Pons (tissue), 1 donor: ENCODE data around the gene APBB2.

Source experiments
- DNase-seq: peaks from one replicate; pipeline ENCODE4 v3.0.0-alpha.2; 2016; ENCODE audit warnings: low spot score

Gene APBB2

GRCh38 chr4:40897557-40898203, 316.7 kb downstream of the APBB2 start:
- peak; percentile 69 for DNase-seq

- DNase-seq, result no peak
Observed at GRCh38 chr4:40890764-40891163, 323.6 kb downstream of the APBB2 start.

- no peak for DNase-seq
Observed at GRCh38 chr4:40890199-40890598, 324.1 kb downstream of the APBB2 start.

- DNase-seq, result no peak
Observed at GRCh38 chr4:40888933-40889332, 325.4 kb downstream of the APBB2 start.

- DNase-seq, result peak; percentile 46
Observed at GRCh38 chr4:40887764-40888131, 326.6 kb downstream of the APBB2 start.

- peak; percentile 22 for DNase-seq
Observed at GRCh38 chr4:40886931-40887763, 327.2 kb downstream of the APBB2 start.

GRCh38 chr4:40881851-40882250, 332.5 kb downstream of the APBB2 start:
- no peak for DNase-seq

GRCh38 chr4:40881096-40881495, 333.2 kb downstream of the APBB2 start:
- DNase-seq, result no peak

- no peak for DNase-seq
Observed at GRCh38 chr4:40878548-40879055, 335.7 kb downstream of the APBB2 start.

- no peak for DNase-seq
Observed at GRCh38 chr4:40877081-40877480, 337.3 kb downstream of the APBB2 start.

- no peak for DNase-seq
Observed at GRCh38 chr4:40875507-40876150, 338.7 kb downstream of the APBB2 start.

GRCh38 chr4:40874901-40875300, 339.4 kb downstream of the APBB2 start:
- DNase-seq, result no peak

GRCh38 chr4:40874331-40874730, 340.0 kb downstream of the APBB2 start:
- DNase-seq, result no peak

- DNase-seq, result no peak
Observed at GRCh38 chr4:40871695-40872250, 342.6 kb downstream of the APBB2 start.

- no peak for DNase-seq
Observed at GRCh38 chr4:40870150-40870549, 344.2 kb downstream of the APBB2 start.

- no peak for DNase-seq
Observed at GRCh38 chr4:40865696-40866095, 348.6 kb downstream of the APBB2 start.

- DNase-seq, result no peak
Observed at GRCh38 chr4:40864531-40864930, 349.8 kb downstream of the APBB2 start.

GRCh38 chr4:40858962-40859361, 355.4 kb downstream of the APBB2 start:
- DNase-seq, result no peak

- DNase-seq, result no peak
Observed at GRCh38 chr4:40857956-40858355, 356.4 kb downstream of the APBB2 start.

GRCh38 chr4:40856840-40857362, 357.4 kb downstream of the APBB2 start:
- peak; percentile 71 for DNase-seq

- no peak for DNase-seq
Observed at GRCh38 chr4:40856277-40856839, 358.0 kb downstream of the APBB2 start.

GRCh38 chr4:40850496-40850895, 363.8 kb downstream of the APBB2 start:
- no peak for DNase-seq
